WTC11 (cell line): Measurements from ENCODE around the gene SLC25A39. TPM values are rescaled to one million over a fixed set of nuclear protein-coding genes. Genes with fewer than 3 reads are reported as not detected.

Experiments
- ATAC-seq: fragments of 200-7000 bp; cut with Tn5 transposase; 2 replicates; pipeline ENCODE4 v1.10.0; 2021; ENCODE audit warnings: mild to moderate bottlenecking, moderate library complexity
- CTCF ChIA-PET: fragments of 300-600 bp; sonication (Branson Sonifier 250); formaldehyde crosslinking; loops from one replicate; lab custom pipeline; 2021; ENCODE audit warnings: antibody characterized with exemption; lab: Charles Lee
- POLR2A ChIA-PET: fragments of 350-600 bp; sonication (Branson Sonifier 250); formaldehyde crosslinking; loops from one replicate; lab custom pipeline; 2021; ENCODE audit warnings: antibody characterized with exemption; lab: Charles Lee
- DNase-seq: peaks from one replicate; pipeline ENCODE4 v3.0.0; 2021; ENCODE audit warnings: low spot score
- H3K27ac Mint-ChIP-seq: 2 replicates; pipeline ENCODE4 v1.8.0; 2021; ENCODE audit warnings: mixed read lengths
- H3K27me3 Mint-ChIP-seq: 2 replicates; pipeline ENCODE4 v1.8.0; 2021; ENCODE audit warnings: low read depth, mild to moderate bottlenecking, moderate library complexity, mixed read lengths
- H3K36me3 Mint-ChIP-seq: 2 replicates; pipeline ENCODE4 v1.8.0; 2021; ENCODE audit warnings: mixed read lengths
- H3K4me1 Mint-ChIP-seq: 2 replicates; pipeline ENCODE4 v1.8.0; 2022; ENCODE audit warnings: mixed read lengths
- H3K4me3 Mint-ChIP-seq: 2 replicates; pipeline ENCODE4 v1.8.0; 2021; ENCODE audit warnings: mild to moderate bottlenecking, moderate library complexity, mixed read lengths
- H3K9me3 Mint-ChIP-seq: 2 replicates; pipeline ENCODE4 v1.8.0; 2021; ENCODE audit warnings: mixed read lengths
- AR ChIP-seq: fragments of 250-450 bp; sonication (Bioruptor Pico); IDR thresholded peaks from 2 replicates; pipeline ENCODE4 v1.9.0; 2021; ENCODE audit warnings: mild to moderate bottlenecking
- ATF1 ChIP-seq: sonication (generic); formaldehyde crosslinking; IDR thresholded peaks from 2 replicates; pipeline ENCODE4 v1.8.1; 2023; ENCODE audit warnings: mild to moderate bottlenecking, moderate library complexity, missing genetic modification reagents
- ATF2 ChIP-seq: sonication (generic); formaldehyde crosslinking; IDR thresholded peaks from 2 replicates; pipeline ENCODE4 v1.8.1; 2022; ENCODE audit warnings: low read depth, missing genetic modification reagents, borderline replicate concordance
- ATF6 ChIP-seq: sonication (generic); formaldehyde crosslinking; IDR thresholded peaks from 2 replicates; pipeline ENCODE4 v1.8.1; 2023; ENCODE audit warnings: mild to moderate bottlenecking, missing genetic modification reagents
- CDX4 ChIP-seq: fragments of 250-450 bp; sonication (Bioruptor Pico); IDR thresholded peaks from 2 replicates; pipeline ENCODE4 v1.9.0; 2021; ENCODE audit warnings: moderate library complexity, mild to moderate bottlenecking, inconsistent platforms, borderline replicate concordance
- FOXJ3 ChIP-seq: sonication (generic); formaldehyde crosslinking; IDR thresholded peaks from 2 replicates; pipeline ENCODE4 v1.9.0; 2021; ENCODE audit warnings: missing genetic modification reagents, mild to moderate bottlenecking, borderline replicate concordance
- HMGA2 ChIP-seq: fragments of 250-450 bp; sonication (Bioruptor Pico); IDR thresholded peaks from 2 replicates; pipeline ENCODE4 v1.4.0; 2021; ENCODE audit warnings: mild to moderate bottlenecking, moderate library complexity
- HMGXB4 ChIP-seq: sonication (generic); formaldehyde crosslinking; IDR thresholded peaks from 2 replicates; pipeline ENCODE4 v1.8.1; 2023; ENCODE audit warnings: mild to moderate bottlenecking, moderate library complexity, missing genetic modification reagents
- MAX ChIP-seq: sonication (generic); formaldehyde crosslinking; IDR thresholded peaks from 2 replicates; pipeline ENCODE4 v1.8.0; 2022; ENCODE audit warnings: mild to moderate bottlenecking, missing genetic modification reagents
- MXD4 ChIP-seq: fragments of 250-450 bp; sonication (Bioruptor Pico); IDR thresholded peaks from 2 replicates; pipeline ENCODE4 v1.8.0; 2021; ENCODE audit warnings: mild to moderate bottlenecking, moderate library complexity, borderline replicate concordance
- RELA ChIP-seq: sonication (generic); formaldehyde crosslinking; IDR thresholded peaks from 2 replicates; pipeline ENCODE4 v1.8.1; 2022; ENCODE audit warnings: missing genetic modification reagents, mild to moderate bottlenecking, borderline replicate concordance
- SMAD3 ChIP-seq: sonication (generic); formaldehyde crosslinking; IDR thresholded peaks from 2 replicates; pipeline ENCODE4 v1.8.0; 2022; ENCODE audit warnings: missing genetic modification reagents, mild to moderate bottlenecking, borderline replicate concordance
- ZBTB43 ChIP-seq: sonication (generic); formaldehyde crosslinking; IDR thresholded peaks from 2 replicates; pipeline ENCODE4 v1.8.1; 2023; ENCODE audit warnings: mild to moderate bottlenecking, missing genetic modification reagents
- ZNF281 ChIP-seq: sonication (generic); formaldehyde crosslinking; IDR thresholded peaks from 2 replicates; pipeline ENCODE4 v1.8.0; 2023; ENCODE audit warnings: mild to moderate bottlenecking, missing genetic modification reagents
- ZNF317 ChIP-seq: sonication (generic); formaldehyde crosslinking; IDR thresholded peaks from 2 replicates; pipeline ENCODE4 v1.8.1; 2023; ENCODE audit warnings: low read depth, mild to moderate bottlenecking, moderate library complexity, missing genetic modification reagents, borderline replicate concordance
- total RNA-seq: library from RNA; stranded (reverse); gene quantifications from 3 replicates; pipeline ENCODE4 v1.2.3, GENCODE V29; 2021
- TF ChIP-seq, protein P1 (sequence below): sonication (generic); formaldehyde crosslinking; IDR thresholded peaks from 2 replicates; pipeline ENCODE4 v1.8.1; 2022; ENCODE audit warnings: low read depth, mild to moderate bottlenecking, moderate library complexity, missing genetic modification reagents, borderline replicate concordance
- TF ChIP-seq, protein P2 (sequence below): fragments of 200-600 bp; IDR thresholded peaks from 2 replicates; pipeline ENCODE4 v1.8.0; 2022; ENCODE audit warnings: antibody characterized with exemption

Gene SLC25A39
- total RNA-seq, 1 experiment from 2014 or later = 271 TPM

GRCh38 chr17:44326861-44327444 lies 2.3 kb upstream of the SLC25A39 start:
- peak; percentile 97 for DNase-seq
- CTCF ChIA-PET = interaction anchor here (0.6 to 1.3 kb wide), 19 partner anchors 9 to 203 kb away, joined by 3 to 19 read pairs (median 5); partner anchors contain the start of genes FAM171A2, GRN, HDAC5 and RUNDC3A
- Mint-ChIP-seq H3K9me3 (no peaks in the 10 kb centered on the region), H3K27ac (peak overlapping the region; percentile 91), H3K36me3 (peaks cover 3% of the 10 kb centered on the region; the same call in 1 of the 2 replicates), H3K4me1 (peaks cover 16% of the 10 kb centered on the region), H3K27me3 (peaks cover 8% of the 10 kb centered on the region), H3K4me3 (peak overlapping the region; percentile 56)
- POLR2A ChIA-PET = interaction anchor here (0.6 to 1.1 kb wide), 8 partner anchors 11 to 128 kb away, joined by 3 to 13 read pairs (median 4); partner anchors contain the start of gene GRN
- ATAC-seq = peak; percentile 65
- no peak for TF ChIP-seq RELA (CRISPR knock-in tag)
- no peak for TF ChIP-seq SMAD3 (CRISPR knock-in tag)
- no peak for TF ChIP-seq HMGXB4
- TF ChIP-seq CDX4 (CRISPR knock-in tag) = no peak
- TF ChIP-seq ZNF317 (CRISPR knock-in tag) = no peak
- TF ChIP-seq ATF2 (CRISPR knock-in tag) = no peak
- TF ChIP-seq, protein P1, sequence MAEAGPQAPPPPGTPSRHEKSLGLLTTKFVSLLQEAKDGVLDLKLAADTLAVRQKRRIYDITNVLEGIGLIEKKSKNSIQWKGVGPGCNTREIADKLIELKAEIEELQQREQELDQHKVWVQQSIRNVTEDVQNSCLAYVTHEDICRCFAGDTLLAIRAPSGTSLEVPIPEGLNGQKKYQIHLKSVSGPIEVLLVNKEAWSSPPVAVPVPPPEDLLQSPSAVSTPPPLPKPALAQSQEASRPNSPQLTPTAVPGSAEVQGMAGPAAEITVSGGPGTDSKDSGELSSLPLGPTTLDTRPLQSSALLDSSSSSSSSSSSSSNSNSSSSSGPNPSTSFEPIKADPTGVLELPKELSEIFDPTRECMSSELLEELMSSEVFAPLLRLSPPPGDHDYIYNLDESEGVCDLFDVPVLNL (CRISPR knock-in tag) = no peak
- TF ChIP-seq MAX = peak; percentile 91
- TF ChIP-seq, protein P2, sequence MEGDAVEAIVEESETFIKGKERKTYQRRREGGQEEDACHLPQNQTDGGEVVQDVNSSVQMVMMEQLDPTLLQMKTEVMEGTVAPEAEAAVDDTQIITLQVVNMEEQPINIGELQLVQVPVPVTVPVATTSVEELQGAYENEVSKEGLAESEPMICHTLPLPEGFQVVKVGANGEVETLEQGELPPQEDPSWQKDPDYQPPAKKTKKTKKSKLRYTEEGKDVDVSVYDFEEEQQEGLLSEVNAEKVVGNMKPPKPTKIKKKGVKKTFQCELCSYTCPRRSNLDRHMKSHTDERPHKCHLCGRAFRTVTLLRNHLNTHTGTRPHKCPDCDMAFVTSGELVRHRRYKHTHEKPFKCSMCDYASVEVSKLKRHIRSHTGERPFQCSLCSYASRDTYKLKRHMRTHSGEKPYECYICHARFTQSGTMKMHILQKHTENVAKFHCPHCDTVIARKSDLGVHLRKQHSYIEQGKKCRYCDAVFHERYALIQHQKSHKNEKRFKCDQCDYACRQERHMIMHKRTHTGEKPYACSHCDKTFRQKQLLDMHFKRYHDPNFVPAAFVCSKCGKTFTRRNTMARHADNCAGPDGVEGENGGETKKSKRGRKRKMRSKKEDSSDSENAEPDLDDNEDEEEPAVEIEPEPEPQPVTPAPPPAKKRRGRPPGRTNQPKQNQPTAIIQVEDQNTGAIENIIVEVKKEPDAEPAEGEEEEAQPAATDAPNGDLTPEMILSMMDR = no peak
- TF ChIP-seq ZNF281 = 0 out of 2 replicates have a peak, but pooled peaks have one; percentile 38
- TF ChIP-seq ATF1 (CRISPR knock-in tag) = no peak
- no peak for TF ChIP-seq ATF6 (CRISPR knock-in tag)
- TF ChIP-seq HMGA2 (CRISPR knock-in tag) = no peak
- TF ChIP-seq ZBTB43 (CRISPR knock-in tag) = no peak
- TF ChIP-seq MXD4 (CRISPR knock-in tag) = no peak
- TF ChIP-seq FOXJ3 = no peak
- TF ChIP-seq AR = no peak
